Right hindlimb (tissue), 1 donor: ENCODE results near the gene SLC22A9.

Experiments used
- DNase-seq: peaks from one replicate; pipeline ENCODE4 v3.0.0-alpha.2; 2018

The SLC22A9 gene

DNA sequence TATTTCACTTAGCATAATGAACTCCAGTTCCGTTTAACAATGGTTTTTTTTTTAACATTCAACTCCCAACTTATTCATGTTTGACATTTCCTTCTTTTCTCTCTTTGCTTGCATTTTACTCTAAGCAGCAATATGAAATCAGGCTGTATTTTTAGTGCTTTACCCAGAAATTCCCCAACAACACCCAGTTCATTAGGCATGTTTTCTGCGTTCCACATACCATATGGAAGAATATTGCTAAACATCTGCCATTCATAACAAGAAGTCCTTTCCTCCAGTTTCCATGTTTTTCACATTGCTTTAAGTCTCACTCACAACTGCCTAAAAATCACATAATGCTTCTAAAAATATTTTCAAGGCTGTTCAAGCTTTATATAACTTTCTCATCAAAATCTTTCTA, 75.5 kb downstream of the SLC22A9 start:
- no peak for DNase-seq

DNA sequence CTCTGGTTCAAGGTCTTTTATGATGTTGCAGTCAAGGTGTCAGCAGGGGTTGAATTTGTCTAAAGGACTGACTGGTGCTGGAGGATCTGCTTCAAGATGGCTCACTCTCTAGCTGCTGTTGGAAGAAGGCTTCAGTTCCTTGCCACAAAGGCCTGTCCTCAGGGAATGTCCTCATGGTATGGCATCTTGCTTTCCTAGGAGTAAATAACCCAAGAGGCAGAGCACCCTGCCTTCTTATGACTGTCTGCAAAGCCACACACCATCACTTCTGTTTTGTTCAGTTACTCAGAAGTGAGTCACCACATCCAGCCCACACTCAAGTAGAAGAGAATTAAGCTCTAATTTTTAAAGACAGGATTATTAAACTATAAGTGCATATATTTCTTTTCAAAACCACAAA, 76.1 kb downstream of the SLC22A9 start:
- DNase-seq = no peak

DNA sequence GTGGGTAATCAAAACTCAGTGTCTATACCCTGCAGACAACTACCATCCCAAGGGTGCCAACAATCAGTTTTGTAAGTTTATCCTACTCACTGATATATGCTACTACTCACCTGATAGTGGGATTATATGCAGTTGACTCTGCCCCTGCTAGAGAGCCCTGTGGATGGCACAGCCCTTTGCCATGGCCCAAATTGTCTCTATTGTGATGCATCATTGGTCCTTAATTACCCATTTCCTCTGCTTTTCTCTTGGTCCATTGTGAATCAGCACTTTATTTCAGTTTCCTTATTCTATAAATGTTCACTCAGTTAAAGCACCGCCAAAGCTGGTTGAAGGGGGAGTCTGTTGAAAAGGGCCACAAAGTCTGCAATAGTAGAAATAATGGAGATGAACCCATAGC, 79.1 kb downstream of the SLC22A9 start:
- no peak for DNase-seq

DNA sequence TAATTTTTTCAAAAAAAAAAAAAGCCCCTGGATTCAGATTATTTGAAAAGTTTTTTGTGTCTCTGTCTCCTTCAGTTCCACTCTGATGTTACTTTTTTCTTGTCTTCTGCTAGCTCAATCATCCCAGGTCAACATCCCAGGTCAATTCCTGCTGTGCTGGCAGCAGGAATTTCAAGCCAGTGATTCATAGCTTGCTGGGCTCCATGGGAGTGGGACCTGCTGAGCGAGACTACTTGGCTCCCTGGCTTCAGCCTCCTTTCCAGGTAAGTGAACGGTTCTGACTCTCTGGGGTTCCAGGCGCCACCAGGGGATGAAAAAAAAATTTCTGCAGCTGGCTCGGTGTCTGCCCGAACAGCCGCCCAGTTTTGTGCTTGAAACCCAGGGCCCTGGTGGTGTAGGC, 90.0 kb downstream of the SLC22A9 start:
- DNase-seq = no peak
